Posterior cingulate gyrus (tissue), 11 donors: Measurements from ENCODE around the gene HSF4.
"Not testable (repeated sequence)": the region's sequence is repeated elsewhere in the genome, so short reads cannot be mapped to it uniquely, and the experiment has no call there.

Source experiments
- DNase-seq, 10 donors: peaks; one replicate each; pipeline versions ENCODE4 v3.0.0 to v3.0.0-alpha.2; 2020 to 2021; ENCODE audit warnings: mixed read lengths in 3 of 10
- intact Hi-C: fragments of 100-400 bp; cut with DNase I; formaldehyde crosslinking; loops from one replicate; pipeline ENCODE4 v1.15.1; 2023

HSF4 gene

GRCh38 chr16:67164599-67165061 is at the start of gene HSF4:
Gene HSF4, plus strand, starts transcription at chr16:67164745. Its CDS starts 67 bp downstream, at chr16:67164812.
- DNase-seq: peak in 9 of 10 donors; percentile 60 to 96 (median 71)
- intact Hi-C loops: no loop called here

DNA sequence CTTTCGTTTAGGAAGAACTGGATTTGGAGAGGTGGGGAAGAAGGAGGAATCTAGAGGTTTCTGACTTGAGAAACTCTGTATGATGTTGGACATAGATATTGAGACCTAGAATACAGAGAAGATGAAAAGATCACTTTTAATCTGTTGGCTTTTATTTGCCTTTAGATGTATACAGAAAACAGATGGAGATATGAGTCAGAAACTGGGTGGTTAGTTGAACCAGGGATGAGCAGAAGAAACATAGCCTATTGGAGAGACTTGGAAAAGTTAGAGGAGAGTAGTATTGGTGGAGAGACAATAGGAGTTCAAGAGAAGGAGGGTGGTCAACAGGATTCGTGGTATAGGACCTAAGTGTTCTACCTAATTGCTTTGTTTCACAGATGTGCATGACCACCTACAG is 49.8 kb upstream of the HSF4 start:
- intact Hi-C loops: loop anchor here (5.0 kb wide), 1 partner anchor 43 kb away; the partner anchor contains the start of genes FBXL8 and TRADD
- DNase-seq: no peak

DNA sequence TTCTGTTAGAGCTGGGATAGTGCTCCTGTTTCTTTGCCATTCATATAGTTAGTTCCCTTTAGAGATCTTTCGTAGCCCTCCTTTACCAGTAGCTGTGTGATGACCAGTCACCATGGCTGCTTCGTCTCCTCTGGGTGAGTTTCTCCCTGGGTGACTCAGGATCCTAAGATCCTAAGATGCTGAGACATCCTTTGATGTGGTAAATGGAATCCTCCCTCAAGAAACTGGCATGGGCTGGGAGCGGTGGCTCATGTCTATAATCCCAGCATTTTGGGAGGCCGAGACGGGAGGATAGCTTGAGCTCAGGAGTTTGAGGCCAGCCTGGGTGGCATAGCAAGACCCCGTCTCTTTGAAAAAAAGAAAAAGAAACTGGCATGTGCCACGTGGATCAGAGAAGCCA is 48.9 kb upstream of the HSF4 start:
- intact Hi-C loops: no loop called here

DNA sequence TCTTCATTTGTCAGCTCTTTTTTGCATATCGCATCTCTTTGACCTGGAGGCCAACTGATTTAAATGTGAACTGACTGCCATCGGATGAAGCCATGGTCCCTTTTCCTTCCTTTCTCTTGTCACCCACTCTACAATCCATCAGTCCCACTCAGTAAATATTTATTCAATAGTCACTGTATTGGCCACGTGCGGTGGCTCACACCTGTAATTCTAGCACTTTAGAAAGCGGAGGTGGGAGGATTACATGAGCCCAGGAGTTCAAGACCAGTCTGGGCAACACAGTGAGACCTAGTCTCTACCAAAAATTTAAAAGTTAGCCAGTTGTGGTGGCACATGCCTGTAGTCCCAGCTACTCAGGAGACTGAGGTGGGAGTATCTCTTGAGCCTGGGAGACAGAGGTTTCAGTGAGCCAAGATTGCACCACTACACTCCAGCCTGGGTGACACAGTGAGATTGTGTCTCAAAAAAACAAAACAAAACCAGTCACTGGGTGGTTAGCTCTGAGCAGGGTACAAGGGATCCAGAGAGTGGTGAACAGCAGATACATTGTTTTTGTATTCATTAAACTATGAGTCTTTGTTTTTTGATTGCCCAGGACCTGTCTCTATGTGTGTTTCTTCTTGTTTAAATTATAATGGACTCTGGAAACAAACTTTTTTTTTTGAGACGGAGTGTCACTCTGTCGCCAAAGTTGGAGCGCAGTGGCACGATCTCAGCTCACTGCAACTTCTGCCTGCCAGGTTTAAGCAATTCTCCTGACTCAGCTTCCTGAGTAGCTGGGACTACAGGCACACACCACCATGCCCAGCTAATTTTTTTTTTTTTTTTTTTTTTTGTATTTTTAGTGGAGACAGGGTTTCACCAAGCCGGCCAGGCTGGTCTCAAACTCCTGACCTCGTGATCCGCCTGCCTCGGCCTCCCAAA is 47.9 kb upstream of the HSF4 start:
- no peak for DNase-seq
- intact Hi-C loops: no loop called here

More for the DNA sequence above, 48.9 kb upstream of the HSF4 start:
- no peak for DNase-seq

GRCh38 chr16:67117716-67118115 is 46.8 kb upstream of the HSF4 start:
- intact Hi-C loops: no loop called here
- DNase-seq: no peak

DNA sequence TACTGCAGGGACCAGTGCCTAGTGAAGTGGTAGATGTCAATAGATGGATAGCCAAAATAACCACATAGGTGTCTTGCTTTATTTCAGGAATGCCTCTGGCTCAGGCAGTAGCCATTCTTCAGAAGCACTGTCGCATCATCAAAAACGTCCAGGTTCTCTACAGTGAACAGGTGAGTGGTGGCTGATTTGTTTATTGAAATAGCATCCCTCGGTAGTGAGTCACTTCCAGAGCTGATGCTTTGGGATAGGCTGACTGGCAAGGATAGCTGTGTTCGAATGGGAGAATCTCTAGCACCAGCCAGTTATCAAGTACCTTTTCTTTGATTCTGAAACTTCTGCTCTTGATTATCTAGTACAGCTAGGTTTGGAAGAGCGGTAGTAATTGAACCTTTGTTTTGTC is 44.5 kb upstream of the HSF4 start:
- DNase-seq: no peak
- intact Hi-C loops: no loop called here

DNA sequence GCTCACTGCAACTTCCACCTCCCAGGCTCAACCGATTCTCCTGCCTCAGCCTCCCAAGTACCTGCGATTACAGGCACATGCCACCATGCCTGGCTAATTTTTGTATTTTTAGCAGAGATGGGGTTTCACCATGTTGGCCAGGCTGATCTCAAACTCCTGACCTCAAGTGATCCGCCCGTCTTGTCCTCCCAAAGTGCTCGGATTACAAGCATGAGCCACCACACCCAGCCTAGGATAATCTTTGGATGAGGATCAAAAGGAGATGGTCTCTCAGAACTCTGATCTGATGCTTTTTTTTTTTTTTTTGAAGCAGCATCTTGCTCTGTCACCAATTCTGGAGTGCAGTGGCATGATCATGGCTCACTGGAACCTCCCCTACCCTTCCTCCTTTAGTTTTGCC is 41.7 kb upstream of the HSF4 start:
- DNase-seq, intact Hi-C loops: not testable (repeated sequence)

DNA sequence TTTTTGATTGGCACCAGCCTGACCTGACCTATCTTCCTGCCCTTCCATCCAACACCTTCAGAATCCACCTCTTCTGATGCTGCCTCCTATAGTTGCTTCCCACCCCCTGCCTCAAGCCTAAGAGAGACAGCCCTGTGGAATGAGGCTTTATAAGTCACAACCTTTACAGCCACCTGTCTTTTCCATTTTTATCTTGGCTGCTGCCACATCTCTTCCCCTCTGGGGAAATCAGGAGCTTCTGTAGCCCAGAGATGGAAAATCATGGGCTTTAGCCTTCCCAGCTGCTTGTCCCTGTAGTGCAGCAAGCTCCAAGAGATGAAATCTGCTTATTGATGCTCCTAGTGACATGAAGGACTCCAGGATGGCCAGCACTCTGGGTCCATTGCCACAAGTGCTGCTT is 36.1 kb upstream of the HSF4 start:
- intact Hi-C loops: no loop called here
- DNase-seq: no peak

DNA sequence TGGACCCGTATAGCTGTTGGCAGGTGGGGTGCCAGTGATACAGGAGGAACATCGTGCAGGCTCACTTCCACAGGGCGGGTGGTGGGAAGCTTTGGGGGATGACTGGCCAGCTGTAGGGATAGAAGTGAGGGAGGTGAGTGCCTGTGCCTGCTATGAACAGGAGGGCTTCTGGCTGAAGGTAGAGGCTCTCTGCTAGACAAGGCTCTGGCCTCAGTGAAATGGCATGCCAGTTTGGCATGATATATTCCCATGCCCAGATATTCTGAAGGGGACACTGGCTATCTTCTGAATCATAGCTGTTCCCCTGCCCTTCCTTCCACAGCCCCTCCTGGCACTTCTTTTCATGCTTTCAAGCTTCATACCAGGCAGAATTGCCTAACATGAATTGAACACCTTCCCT is 35.7 kb upstream of the HSF4 start:
- no peak for DNase-seq
- intact Hi-C loops: no loop called here

DNA sequence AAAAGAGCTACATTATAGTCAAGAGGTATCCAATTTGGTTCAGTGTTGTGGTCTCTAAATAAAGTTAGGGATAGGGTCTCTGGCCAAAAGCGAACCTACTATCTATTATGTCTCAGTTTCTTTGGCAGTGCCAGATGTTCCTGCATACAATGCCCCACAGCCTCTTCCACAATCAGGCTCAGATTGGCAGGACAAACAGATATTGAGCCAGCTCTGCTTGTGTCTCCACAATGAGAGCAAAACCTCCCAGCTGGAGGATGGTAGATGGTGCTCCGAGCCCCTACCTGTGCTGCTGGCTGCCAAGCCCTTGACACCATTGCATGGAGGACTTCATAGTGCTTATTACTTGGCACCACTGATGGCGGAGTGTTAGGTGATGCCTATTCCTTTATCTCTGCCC is 35.1 kb upstream of the HSF4 start:
- DNase-seq: peak in 1 of 10 donors; percentile 32

DNA sequence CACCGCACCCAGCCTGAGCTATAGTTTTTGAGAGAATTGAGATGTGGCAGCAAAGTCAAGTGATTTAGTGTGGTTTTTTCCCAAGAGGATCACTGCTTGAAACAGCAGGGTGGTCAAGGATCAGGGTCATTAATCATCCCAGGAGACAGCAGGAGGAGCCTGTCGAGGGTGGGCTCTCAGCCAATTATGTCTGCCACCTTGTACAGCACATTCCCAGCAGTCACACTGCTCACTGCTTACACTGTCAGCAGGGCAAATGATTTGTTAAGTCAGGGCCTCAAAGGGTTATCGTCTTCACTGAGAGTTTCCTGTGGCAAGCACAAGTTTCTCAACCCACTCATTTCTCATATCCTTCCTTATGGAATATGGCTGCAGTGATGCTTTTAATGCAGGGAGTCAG is 26.9 kb upstream of the HSF4 start:
- DNase-seq: no peak
- intact Hi-C loops: no loop called here

More for the DNA sequence above, 35.1 kb upstream of the HSF4 start:
- intact Hi-C loops: no loop called here

DNA sequence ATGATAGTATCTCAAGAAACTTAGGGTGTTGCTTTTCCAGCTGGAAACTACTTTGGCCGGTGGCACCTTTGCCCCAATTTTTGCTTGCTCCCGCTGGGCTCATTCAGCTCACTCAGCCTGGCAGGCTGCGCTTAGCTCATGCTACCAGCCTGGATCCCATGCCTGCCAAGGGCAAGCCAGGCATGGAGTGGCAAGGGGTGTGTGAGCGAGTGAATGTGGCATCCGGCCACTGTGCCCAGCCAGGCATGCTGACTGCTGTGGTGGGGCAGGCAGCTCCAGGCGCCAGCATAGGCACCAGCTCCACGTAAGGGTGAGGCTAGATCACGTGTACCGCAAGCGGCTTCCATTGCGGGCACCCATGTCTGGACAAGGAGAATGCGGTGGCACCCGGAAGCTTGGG is 23.2 kb upstream of the HSF4 start:
- peak in 1 of 10 donors; percentile 82 for DNase-seq
- intact Hi-C loops: no loop called here

DNA sequence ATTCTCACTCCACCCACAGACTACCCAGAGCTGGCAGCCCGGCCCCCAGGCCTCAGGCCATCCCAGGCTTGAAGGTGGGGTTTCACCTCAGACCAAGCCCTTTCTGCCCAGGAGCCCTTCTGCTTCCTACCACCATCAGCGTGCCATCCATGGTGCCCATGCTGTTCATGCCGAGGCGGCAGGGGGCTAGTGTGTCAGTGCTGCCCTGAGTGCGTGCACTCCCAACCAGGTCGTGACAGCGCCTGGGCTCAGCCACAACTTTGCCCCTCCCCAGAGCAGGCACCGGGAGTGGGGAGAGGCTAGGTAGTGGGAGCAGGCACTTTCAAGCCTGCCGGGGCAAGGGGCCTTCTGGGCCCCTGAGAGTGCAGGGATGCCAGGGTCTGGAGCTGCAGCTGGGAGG is 22.2 kb upstream of the HSF4 start:
- intact Hi-C loops: no loop called here
- DNase-seq: peak in 1 of 10 donors; percentile 72

DNA sequence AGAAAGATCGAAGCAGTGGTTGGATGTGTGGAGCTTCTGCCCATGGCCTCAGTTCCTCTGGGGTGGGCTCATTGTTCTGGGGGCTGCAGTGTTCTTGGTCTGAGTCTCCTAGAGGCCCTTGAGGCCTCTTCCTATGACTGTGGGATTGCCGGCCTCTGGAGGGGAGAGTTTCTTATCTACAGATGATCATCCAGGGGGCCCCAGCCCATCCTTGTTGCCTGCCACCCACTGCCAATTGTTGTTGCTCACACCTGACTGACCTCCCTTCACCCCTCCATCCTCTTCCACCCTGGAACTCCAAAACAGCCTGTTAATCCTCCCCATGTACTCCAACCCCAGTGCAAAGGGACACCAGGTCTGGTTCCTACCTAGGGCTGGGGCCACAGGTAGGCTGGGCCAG is 19.6 kb upstream of the HSF4 start:
- peak in 3 of 10 donors; percentile 18 to 30 (median 20) for DNase-seq
- intact Hi-C loops: no loop called here

DNA sequence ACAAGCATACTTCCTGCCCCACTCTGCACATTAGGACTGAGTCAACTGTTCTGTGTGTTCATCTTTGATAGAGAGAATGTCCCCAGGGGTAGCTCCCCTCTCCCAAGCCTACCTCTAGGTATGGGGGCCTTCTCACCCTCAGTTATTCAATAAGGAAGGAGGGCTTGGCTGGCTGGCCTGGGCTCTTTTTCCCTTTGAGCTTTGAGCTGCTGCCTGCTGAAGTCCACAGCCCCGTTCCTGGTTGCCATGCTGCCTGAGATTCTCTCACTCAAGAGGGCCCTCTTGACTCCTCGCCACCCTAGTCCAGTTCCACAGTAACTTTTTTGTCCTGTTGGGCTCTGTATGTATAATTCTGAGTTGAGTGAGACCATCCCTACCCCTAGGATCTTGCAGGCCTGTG is 18.8 kb upstream of the HSF4 start:
- intact Hi-C loops: no loop called here
- peak in 2 of 10 donors; percentile 5 to 21 for DNase-seq

DNA sequence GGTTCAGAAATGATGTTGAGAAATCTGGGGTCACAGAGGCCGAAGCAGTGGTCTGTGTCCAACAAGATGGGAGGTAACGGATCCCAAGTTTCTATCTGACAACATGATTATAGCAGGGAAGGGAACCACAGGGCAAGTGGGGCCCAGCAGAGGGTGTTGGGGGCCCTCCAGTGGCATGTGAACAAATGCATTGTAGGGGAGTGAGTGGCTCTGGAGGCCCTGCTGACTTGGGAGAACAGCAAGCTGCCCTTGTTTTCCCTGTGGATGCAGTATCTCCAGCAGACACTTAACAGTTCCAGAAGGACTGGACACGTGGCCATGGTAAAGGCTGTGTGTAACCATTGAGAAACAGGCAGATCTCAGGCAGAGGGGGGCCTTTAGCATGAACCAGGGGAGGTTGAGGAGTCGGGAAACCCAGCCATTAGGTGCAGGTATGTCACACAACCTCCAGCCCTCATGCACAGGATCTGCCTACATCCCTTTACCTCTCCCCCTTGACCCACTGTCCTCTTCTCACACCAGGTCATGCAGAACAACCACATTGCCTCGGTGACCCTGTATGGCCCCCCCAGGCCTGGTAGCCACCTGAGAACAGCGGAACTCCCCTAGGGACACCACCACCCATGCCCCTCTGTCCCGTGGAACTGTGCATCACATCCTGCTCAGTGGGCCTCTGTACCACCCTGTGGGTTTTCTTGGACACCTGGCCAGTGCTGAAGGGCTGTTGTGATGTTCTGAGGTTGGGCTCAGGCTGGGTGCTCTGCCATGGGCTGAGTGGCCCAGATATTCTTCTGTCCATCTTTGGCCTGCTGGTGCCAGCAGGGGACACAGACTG is 17.8 kb upstream of the HSF4 start:
- intact Hi-C loops: no loop called here
- peak in 3 of 10 donors; percentile 58 to 89 (median 66) for DNase-seq

DNA sequence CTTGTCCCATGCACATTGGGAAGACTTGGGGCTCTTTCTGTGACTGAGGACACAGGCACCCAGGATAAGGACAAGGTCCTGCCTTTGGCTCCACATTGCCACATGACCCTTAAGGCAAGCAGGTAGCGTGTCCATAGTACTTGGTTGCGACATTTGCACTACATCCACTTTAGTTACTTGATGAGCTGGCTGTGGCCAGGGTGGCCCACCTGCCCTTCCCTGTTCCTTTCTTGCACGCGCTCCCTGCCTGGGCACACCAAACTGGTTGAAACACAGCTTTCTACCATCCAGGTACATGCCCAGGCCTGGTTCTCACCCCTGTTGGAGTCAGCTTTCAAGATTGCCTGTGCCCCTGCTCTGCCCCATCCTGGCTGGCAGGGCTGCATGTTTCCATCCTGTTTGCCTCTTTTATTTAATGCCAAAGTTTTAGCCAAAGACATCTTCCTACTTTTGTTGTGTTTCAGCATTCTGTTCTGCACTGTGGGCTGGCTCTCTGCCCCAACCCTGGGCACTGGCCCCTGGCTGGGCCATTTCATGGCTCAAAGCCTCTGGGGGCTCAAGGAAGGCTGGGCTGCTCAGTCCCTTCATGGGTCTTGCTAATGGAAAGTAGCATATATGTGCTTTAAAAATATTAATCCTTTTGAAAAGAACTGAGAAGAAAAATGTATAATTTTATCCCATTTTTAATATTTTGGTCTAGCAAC is 17.0 kb upstream of the HSF4 start:
- DNase-seq: peak in 3 of 10 donors; percentile 48 to 79 (median 59)

GRCh38 chr16:67148221-67148620 is 16.3 kb upstream of the HSF4 start:
- peak in 3 of 10 donors; percentile 32 to 55 (median 36) for DNase-seq
- intact Hi-C loops: no loop called here

More for the DNA sequence above, 17.0 kb upstream of the HSF4 start:
- intact Hi-C loops: no loop called here

DNA sequence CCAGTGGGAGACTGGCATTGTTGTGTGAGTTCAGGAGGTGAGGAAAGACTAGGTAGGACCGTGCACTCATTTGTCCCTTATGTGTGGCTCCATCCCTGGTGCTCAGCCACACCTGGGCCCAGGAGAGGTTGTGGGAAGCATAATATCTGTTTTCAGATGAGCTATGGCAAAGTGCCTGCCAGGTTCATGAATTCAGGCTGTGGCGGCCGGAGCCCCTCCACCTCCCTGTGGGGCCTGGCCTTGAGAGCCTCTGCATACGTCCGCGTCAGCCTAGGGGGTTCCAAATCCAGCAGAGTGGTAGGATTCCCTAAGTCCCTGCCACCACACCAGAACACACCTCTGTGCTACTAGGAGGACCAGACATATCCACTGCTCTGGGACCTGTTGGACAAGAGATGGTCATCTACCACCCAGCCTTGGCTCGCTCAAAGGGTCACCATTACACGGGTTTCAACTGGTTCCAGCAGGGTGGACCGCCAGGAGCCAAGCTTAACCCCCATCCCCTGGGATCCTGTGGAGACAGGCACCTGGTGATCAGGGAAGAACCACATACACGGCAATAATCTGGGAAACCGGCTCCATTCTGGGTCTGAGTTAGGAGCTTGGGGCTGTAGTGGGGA is 15.8 kb upstream of the HSF4 start:
- intact Hi-C loops: no loop called here
- DNase-seq: peak in 3 of 10 donors; percentile 57 to 73 (median 67)
